Tongue (tissue), 2 donors: Measurements from ENCODE around the gene UQCC5. TPM values are rescaled to one million over a fixed set of nuclear protein-coding genes. Genes with fewer than 3 reads are reported as not detected.
A peak's percentile ranks its signal among the peaks of the same experiment; 100 is the strongest.

Experiments used
- DNase-seq: peaks from one replicate; pipeline ENCODE4 v3.0.0-alpha.2; 2015
- total RNA-seq: library from RNA; depleted of rRNA; stranded (reverse); fragments of >200 nt; gene quantifications from one replicate; pipeline ENCODE4 v1.2.3, GENCODE V29; 2014

The UQCC5 gene, protein sequence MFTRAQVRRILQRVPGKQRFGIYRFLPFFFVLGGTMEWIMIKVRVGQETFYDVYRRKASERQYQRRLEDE
- total RNA-seq: 1.4 TPM

- peak; percentile 99 for DNase-seq
Measured at GRCh38 chr3:52536369-52537164, at the start of gene UQCC5. Gene UQCC5, plus strand, starts transcription at chr3:52536605. Its CDS starts 151 bp downstream, at chr3:52536756.

DNA sequence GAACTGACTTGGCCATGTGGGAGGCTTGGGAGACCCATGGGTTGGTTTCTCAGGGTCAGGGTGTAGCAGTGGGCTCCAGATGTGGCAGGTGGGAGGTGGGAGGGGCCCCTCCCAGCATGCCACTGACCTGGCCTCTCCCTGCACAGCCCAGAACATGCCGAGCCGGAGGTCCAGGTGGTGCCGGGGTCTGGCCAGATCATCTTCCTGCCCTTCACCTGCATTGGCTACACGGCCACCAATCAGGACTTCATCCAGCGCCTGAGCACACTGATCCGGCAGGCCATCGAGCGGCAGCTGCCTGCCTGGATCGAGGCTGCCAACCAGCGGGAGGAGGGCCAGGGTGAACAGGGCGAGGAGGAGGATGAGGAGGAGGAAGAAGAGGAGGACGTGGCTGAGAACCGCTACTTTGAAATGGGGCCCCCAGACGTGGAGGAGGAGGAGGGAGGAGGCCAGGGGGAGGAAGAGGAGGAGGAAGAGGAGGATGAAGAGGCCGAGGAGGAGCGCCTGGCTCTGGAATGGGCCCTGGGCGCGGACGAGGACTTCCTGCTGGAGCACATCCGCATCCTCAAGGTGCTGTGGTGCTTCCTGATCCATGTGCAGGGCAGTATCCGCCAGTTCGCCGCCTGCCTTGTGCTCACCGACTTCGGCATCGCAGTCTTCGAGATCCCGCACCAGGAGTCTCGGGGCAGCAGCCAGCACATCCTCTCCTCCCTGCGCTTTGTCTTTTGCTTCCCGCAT lies 49.2 kb upstream of the UQCC5 start:
- no peak for DNase-seq

GRCh38 chr3:52487788-52488691 lies 48.4 kb upstream of the UQCC5 start:
- no peak for DNase-seq

- DNase-seq: no peak
Measured at GRCh38 chr3:52488746-52489145, 47.7 kb upstream of the UQCC5 start.

- DNase-seq: no peak
Measured at GRCh38 chr3:52489453-52489852, 47.0 kb upstream of the UQCC5 start.

- DNase-seq: no peak
Measured at GRCh38 chr3:52490035-52490938, 46.1 kb upstream of the UQCC5 start.

DNA sequence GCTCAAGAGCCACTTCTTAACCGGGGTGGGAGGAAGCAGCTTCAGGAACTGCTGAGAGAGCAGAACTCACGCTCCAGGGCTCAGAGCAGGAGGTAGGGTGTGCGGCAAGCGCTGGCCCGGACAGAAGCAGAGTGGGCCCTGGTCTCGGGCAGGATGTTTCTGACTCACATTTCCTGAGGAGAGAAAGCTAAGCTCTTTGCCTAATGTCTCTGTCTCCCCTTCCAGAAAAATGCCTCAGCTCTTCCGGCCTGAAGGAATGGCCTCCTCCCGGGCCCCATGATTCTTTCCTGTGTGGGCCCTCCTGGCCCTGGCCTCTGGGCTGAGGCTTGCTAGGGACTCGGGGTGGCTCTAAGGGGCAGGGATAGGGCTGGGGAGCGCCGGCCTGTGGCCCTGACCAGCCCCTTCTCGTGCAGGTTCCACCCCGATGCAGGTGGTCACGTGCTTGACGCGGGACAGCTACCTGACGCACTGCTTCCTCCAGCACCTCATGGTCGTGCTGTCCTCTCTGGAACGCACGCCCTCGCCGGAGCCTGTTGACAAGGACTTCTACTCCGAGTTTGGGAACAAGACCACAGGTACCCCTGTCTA lies 45.4 kb upstream of the UQCC5 start:
- DNase-seq: no peak

DNA sequence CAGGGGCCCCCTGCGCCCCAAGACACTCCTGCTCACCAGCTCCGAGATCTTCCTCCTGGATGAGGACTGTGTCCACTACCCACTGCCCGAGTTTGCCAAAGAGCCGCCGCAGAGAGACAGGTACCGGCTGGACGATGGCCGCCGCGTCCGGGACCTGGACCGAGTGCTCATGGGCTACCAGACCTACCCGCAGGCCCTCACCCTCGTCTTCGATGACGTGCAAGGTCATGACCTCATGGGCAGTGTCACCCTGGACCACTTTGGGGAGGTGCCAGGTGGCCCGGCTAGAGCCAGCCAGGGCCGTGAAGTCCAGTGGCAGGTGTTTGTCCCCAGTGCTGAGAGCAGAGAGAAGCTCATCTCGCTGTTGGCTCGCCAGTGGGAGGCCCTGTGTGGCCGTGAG lies 44.3 kb upstream of the UQCC5 start:
- DNase-seq: no peak

DNA sequence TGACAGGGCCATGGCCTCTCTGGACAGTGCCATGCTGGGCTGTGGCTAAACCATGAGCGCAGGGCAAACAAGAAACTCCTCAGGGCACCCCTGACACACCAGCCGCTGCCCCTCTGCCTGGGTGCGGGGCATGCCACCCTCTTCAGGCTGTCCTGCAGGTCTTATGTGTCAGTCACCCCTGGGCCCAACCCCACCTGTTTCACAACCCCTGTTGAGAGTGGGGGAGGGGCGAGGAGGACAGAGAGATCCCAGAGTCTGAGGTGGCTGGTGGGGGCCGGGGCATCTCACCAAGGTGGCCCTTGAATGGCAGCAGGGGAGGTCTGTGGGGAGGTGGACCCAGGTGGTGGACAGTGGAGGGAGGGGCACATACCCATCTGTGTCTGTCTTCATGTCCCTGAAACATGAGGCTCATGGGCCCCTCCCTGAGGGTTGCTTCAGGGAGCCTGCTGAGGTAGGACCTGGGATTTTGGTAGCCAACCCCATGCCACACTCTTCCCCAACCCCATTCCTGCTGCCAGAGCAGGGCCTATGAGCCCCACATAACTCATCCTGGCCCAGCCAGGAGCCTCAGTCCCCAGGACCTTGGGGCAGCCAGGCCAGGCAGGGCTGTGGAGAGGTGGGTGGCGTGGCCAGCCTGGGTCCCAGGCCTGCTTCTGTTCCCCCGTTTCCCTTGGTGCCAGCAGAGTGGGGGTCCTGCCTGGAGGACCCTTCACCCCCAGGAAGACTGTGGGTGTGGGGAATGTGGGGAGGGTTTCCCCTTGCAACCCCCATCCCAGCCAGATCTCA lies 43.0 kb upstream of the UQCC5 start:
- no peak for DNase-seq

GRCh38 chr3:52494445-52494844 lies 42.0 kb upstream of the UQCC5 start:
- DNase-seq: no peak

DNA sequence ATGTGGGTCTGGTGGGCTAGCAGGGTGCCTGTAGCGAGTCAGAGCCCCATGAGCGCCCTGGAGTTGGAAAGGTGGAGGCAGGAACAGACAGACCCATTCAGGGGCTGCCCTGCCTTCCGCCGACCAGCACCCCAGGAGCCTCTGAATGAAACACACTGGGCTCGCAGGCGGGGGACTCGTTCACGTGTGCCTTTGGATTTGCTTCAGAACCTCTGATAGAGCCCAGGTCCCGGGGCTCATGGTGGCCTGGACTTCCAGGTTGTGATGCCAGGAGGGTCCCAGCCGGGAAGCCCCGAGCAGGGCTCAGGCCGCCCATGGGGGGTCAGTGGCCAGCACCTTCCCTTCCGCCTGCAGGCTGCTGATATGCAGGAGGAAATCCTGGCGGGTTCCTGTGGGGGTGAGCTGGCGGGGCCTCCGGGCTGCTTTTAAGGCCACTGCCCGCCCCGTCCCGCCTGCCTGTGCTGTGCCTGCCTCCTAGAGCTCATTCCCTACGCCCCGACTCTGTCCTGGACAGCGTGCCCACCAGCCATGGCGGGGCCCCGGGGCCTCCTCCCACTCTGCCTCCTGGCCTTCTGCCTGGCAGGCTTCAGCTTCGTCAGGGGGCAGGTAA lies 41.4 kb upstream of the UQCC5 start, which contains the start of gene STAB1:
Gene STAB1 (plus strand): TSS at position 453 of the 610 bp plus-strand sequence. CDS start 76 bp downstream, at position 529.
- no peak for DNase-seq

- DNase-seq: no peak
Measured at GRCh38 chr3:52495777-52496602, 40.4 kb upstream of the UQCC5 start.

DNA sequence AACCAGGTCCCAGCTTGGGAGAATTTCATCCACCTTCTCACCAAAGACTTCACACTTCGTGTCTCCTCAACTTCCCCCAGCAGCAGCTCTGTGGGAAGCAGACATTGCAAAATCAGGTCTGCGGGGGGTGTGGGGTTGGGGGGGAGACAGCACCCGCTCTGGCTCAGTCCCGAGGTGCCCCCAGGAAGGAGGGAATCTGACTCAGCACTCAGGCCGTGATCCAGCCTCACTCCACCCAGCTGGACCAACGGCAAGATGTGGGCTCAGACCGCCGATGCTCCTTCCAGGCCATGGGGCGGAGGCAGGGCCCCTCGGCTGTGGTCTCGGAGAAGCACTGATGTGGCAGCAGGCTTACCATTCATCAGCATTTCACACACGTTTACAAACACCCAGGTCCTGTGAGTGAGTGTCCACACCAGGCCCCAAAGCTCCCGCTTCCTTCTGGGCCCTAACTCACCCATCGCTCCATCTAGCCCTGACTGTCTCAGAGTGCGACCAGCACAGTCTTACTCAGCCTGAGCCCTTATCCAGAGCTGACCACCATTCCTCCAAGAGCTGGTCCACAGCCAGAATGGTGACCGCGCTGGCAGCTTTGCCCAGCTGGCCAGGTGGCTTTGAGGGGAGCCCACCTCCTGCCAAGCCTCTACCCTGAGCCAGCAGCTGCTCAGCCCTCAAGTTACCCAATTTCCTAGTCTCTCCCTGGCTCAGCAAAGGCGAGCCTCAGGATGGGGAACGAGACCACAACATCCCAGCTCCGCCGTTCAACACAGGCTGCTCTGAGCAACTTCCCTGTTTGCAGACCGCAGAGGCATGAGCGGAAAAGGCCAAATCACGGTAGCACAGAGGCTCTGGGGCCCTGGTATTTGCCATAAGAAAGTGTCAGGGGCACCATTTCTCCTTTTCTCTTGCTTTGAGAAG lies 38.0 kb upstream of the UQCC5 start:
- DNase-seq: no peak

- no peak for DNase-seq
Measured at GRCh38 chr3:52501046-52501445, 35.4 kb upstream of the UQCC5 start.

- no peak for DNase-seq
Measured at GRCh38 chr3:52502001-52502400, 34.4 kb upstream of the UQCC5 start.

GRCh38 chr3:52502808-52503350 lies 33.5 kb upstream of the UQCC5 start:
- no peak for DNase-seq

GRCh38 chr3:52503788-52504424 lies 32.5 kb upstream of the UQCC5 start:
- DNase-seq: no peak
